ENCODE results near the gene ZBP1. TPM values are rescaled to one million over a fixed set of nuclear protein-coding genes. Genes with fewer than 3 reads are reported as not detected.

Gene ZBP1
- total RNA-seq, 6 experiments from 2014 or later, result 0.14 to 0.75 (median 0.36) TPM; not detected in 2

DNA sequence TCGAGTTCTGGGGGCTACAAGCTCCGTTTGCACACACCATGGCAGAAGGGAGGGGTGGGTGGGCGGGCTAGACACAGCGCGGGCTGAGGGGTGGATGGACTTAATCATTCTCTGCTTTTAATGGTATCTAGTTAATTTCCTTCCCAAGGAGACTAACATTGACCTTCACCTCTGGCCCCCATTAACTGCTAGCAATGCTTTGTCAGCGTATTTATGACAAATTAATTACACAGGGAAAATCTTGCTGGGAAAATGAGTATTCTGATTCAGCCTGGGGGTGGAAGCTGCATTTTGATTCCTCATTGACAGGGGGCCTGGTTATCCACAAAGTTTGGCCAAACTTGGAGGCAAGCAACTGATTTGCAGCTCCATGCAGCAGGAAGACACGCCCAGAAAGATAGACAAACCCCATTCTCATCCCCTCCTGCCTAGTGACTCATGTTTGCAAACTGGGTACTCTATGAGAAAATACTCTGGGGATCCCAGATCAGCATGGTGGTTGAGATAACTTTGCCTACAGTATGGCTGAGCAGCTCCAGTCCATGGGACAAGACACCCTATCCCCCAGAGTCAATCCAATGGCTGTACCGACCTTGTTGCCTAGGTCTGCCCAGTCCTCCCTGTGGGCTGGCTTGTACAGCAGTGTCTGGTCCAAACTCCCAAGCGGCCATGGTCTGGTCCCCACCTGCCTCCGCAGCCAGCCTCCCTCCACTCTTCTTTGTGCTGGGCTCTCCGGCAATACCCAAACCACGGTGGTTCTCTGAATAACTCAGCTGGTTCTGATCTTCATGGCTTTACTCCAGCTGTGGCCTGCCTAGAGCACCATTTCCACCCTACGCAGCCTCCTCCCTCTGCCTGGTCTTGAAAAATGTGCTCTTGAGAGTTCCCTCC, 19.7 kb downstream of the ZBP1 start:
- H3K4me1 ChIP-seq, result no peaks in the 10 kb centered on the region
- no peak overlapping the region for H3K27ac ChIP-seq
- H3K36me3 ChIP-seq, result no peaks in the 10 kb centered on the region
- peak in 1 of 3 donors; percentile 24 for DNase-seq
- H3K4me3 ChIP-seq, result no peak overlapping the region
- intact Hi-C loops (cut with DNase I), result no loop called here
- ATAC-seq, result no peak
- H3K27me3 ChIP-seq, result no peaks in the 10 kb centered on the region
- TF ChIP-seq, protein P1, sequence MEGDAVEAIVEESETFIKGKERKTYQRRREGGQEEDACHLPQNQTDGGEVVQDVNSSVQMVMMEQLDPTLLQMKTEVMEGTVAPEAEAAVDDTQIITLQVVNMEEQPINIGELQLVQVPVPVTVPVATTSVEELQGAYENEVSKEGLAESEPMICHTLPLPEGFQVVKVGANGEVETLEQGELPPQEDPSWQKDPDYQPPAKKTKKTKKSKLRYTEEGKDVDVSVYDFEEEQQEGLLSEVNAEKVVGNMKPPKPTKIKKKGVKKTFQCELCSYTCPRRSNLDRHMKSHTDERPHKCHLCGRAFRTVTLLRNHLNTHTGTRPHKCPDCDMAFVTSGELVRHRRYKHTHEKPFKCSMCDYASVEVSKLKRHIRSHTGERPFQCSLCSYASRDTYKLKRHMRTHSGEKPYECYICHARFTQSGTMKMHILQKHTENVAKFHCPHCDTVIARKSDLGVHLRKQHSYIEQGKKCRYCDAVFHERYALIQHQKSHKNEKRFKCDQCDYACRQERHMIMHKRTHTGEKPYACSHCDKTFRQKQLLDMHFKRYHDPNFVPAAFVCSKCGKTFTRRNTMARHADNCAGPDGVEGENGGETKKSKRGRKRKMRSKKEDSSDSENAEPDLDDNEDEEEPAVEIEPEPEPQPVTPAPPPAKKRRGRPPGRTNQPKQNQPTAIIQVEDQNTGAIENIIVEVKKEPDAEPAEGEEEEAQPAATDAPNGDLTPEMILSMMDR (IDR thresholded peaks at IDR 0.05), result no peak
- no peak for TF ChIP-seq POLR2A (IDR thresholded peaks at IDR 0.05)
- 67% methylated on average over 8 of the region's 13 CpGs for WGBS (ENCODE audit: insufficient coverage, low coverage, low lambda C conversion rate, missing lambda C conversion rate)
- H3K9me3 ChIP-seq, result no peaks in the 10 kb centered on the region

DNA sequence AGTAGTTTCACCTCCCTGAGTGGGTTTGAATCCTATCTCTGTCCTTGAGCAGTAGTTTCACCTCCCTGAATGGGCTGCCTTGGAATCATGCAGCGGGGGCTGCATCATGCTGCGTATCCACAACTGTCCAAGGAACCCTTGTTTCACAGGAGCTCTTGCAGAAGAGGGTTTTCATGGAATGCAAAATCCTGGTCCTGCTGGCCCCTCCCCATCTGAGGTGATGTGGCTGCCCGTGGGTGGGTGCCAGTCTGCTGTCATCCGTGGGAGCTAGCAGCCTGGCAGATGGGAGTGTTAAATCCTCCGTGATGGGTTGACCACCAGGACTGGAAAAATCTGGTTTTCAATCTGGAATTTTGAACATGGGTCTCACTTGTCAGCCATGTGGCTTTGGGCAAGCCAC, 21.7 kb downstream of the ZBP1 start:
- TF ChIP-seq, protein P1 (IDR thresholded peaks at IDR 0.05), result no peak
- TF ChIP-seq POLR2A (IDR thresholded peaks at IDR 0.05), result no peak
- Histone ChIP-seq H3K27ac (no peak overlapping the region), H3K4me3 (no peak overlapping the region), H3K27me3 (no peaks in the 10 kb centered on the region), H3K4me1 (peaks cover 0 to 11% (median 5%) of the 10 kb centered on the region in 4 donors), H3K36me3 (no peaks in the 10 kb centered on the region), H3K9me3 (no peaks in the 10 kb centered on the region)
- intact Hi-C loops (cut with DNase I), result loop anchor here (5.0 to 10.0 kb wide), 5 partner anchors 86 to 614 kb away; no protein-coding TSS in a partner anchor
- peak in 1 of 3 donors; percentile 39 for DNase-seq
- no CpG with 5 or more reads among the region's 5 CpGs for WGBS (ENCODE audit: insufficient coverage, low coverage, low lambda C conversion rate, missing lambda C conversion rate)
- no peak for ATAC-seq

DNA sequence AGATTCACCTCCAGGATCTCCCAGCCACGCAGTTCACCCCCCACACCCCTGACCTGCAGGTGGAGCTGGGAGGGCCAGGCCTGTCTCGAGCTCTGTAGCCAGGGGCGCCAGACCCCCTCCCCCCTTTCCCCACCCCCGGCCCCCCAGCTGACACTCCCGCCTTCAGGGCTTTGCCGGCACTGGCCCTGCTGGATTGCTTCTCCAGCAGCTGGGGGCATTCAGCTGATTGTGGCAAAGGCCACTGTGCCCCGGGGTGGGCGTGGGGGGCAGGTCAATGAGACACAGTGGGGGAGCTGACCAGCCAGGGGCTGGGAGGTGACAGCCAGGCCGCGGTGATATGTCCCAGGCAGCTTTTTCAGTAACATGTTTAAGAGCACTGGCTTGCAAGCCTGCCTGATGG, 22.2 kb downstream of the ZBP1 start:
- Histone ChIP-seq H3K27me3 (no peaks in the 10 kb centered on the region), H3K27ac (no peak overlapping the region), H3K9me3 (no peaks in the 10 kb centered on the region), H3K4me3 (no peak overlapping the region), H3K36me3 (no peaks in the 10 kb centered on the region), H3K4me1 (peaks cover 0 to 15% (median 7%) of the 10 kb centered on the region in 4 donors)
- ATAC-seq (no peak), DNase-seq (peak in 1 of 3 donors; percentile 48)
- no peak for TF ChIP-seq POLR2A (IDR thresholded peaks at IDR 0.05)
- TF ChIP-seq, protein P1 (IDR thresholded peaks at IDR 0.05), result no peak
- WGBS (ENCODE audit: insufficient coverage, low coverage, low lambda C conversion rate, missing lambda C conversion rate), result 43% methylated on average over 2 of the region's 10 CpGs
- intact Hi-C loops (cut with DNase I), result loop anchor here (5.0 to 10.0 kb wide), 5 partner anchors 86 to 614 kb away; no protein-coding TSS in a partner anchor

DNA sequence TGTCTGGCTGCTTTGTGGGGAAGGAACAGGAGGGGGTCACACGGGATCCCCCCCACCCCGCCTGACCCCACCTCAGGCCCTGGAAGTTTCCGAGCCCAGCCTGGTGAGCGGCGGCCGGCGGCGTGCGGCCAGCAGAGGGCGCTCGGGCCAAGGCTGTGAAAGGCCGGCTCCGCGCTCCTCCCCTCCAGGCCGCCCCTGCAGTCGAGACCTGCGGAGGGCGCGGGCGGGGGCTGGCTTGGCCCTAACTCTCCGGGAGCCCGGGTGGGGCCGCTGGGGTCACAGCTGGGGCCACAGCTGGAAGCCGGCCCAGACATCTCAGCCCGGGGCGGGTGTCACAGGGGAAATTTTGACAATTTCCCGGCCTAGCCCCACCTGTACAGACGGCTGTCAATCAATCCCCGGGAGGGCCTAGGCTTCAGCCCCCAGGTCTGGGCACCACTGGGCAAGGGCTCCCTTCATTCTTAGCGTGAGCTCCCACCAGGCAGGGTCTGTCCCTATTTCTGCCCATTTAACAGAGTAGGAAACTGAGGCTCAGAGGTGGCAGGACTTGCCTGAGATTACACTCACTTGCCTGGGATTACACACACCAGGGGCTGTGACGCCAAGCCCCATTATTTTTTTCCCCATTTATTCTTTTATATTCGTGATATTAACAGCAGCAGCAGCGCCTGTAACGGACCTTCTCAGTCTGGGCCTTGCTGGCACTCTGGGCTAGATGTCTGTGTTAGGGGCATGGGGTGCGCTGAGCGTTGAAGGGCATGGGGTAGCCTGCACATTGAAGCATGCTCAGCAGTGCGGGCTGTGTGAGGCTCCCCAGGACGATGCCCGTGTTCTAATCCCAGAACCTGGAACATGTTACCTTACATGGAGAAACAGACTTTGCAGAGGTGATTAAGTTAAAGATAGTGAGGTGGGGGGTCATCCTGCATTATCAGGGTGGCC, 23.0 kb downstream of the ZBP1 start:
- peak; percentile 75 to 78 (median 78) for DNase-seq
- H3K27me3 ChIP-seq, result no peaks in the 10 kb centered on the region
- H3K4me1 ChIP-seq, result peaks cover 0 to 23% (median 11%) of the 10 kb centered on the region in 4 donors
- H3K36me3 ChIP-seq, result no peaks in the 10 kb centered on the region
- H3K9me3 ChIP-seq, result no peaks in the 10 kb centered on the region
- no peak overlapping the region for H3K4me3 ChIP-seq
- no peak overlapping the region for H3K27ac ChIP-seq
- ATAC-seq, result peak; percentile 43 to 57 (median 51)
- TF ChIP-seq POLR2A (IDR thresholded peaks at IDR 0.05), result no peak
- TF ChIP-seq, protein P1 (IDR thresholded peaks at IDR 0.05), result peak; percentile 90 to 96 (median 94)
- intact Hi-C loops (cut with DNase I), result loop anchor here (5.0 to 10.0 kb wide), 5 partner anchors 85 to 615 kb away; no protein-coding TSS in a partner anchor
- 55% methylated on average over 13 of the region's 39 CpGs for WGBS (ENCODE audit: insufficient coverage, low coverage, low lambda C conversion rate, missing lambda C conversion rate)

Measured in right lobe of liver (tissue), 6 donors.